IMR-90 (cell line): ENCODE results near the gene BCL2L12. TPM values are rescaled to one million over a fixed set of nuclear protein-coding genes. Genes with fewer than 3 reads are reported as not detected.

Experiments
- ATAC-seq: fragments of 200-7000 bp; cut with Tn5 transposase; 2 replicates; pipeline ENCODE4 v1.9.1; 2020; ENCODE audit warnings: low read depth, mild to moderate bottlenecking, moderate library complexity
- BruUV-seq: library from RNA; stranded (reverse); fragments of 400-500 nt; replicated peaks from 2 replicates; lab custom pipeline; 2021; lab: Mats Ljungman, UMichigan
- CTCF ChIA-PET: fragments of 300-600 bp; formaldehyde crosslinking; extraction: SDS; loops from one replicate; lab custom pipeline; 2021; ENCODE audit warnings: antibody characterized with exemption; lab: Yijun Ruan, JAX
- POLR2A ChIA-PET: fragments of 300-600 bp; sonication (Branson Sonifier 250); formaldehyde crosslinking; loops from one replicate; lab custom pipeline; 2022; ENCODE audit warnings: antibody characterized with exemption; ENCODE audit not compliant: unreplicated experiment; lab: Charles Lee
- DNase-seq: peaks from one replicate; pipeline ENCODE4 v3.0.0; 2013
- H2AFZ ChIP-seq: replicated peaks from 2 replicates; pipeline ENCODE3; 2013; ENCODE audit warnings: low read length, mild to moderate bottlenecking; ENCODE audit not compliant: poor library complexity
- H2AK5ac ChIP-seq: 2 replicates; pipeline ENCODE4 v1.6.1; 2013; ENCODE audit warnings: low read depth, low read length, inconsistent platforms
- H2AK9ac ChIP-seq: replicated peaks from 2 replicates; pipeline ENCODE3; 2013; ENCODE audit warnings: mild to moderate bottlenecking, low read depth, low read length, moderate library complexity; ENCODE audit not compliant: poor library complexity
- H2BK120ac ChIP-seq: 2 replicates; pipeline ENCODE4 v1.6.1; 2013; ENCODE audit warnings: low read depth, low read length, inconsistent platforms
- H2BK15ac ChIP-seq: 3 replicates; pipeline ENCODE4 v1.6.1; 2013; ENCODE audit warnings: low read depth, low read length, inconsistent platforms
- H2BK20ac ChIP-seq: 2 replicates; pipeline ENCODE4 v1.6.1; 2013; ENCODE audit warnings: low read depth, mild to moderate bottlenecking, inconsistent platforms, low read length, moderate library complexity
- H2BK5ac ChIP-seq: 2 replicates; pipeline ENCODE4 v1.6.1; 2013; ENCODE audit warnings: mild to moderate bottlenecking, low read depth, low read length, inconsistent platforms; ENCODE audit not compliant: poor library complexity, severe bottlenecking
- H3K14ac ChIP-seq: replicated peaks from 2 replicates; pipeline ENCODE4 v1.6.1; 2013; ENCODE audit warnings: low read depth, low read length, inconsistent platforms
- H3K18ac ChIP-seq: 2 replicates; pipeline ENCODE4 v1.6.1; 2013; ENCODE audit warnings: low read depth, low read length, control low read depth
- H3K23ac ChIP-seq: 2 replicates; pipeline ENCODE4 v1.6.1; 2013; ENCODE audit warnings: low read depth, low read length, inconsistent platforms
- H3K27ac ChIP-seq: 2 replicates; pipeline ENCODE4 v1.5.1; 2013; ENCODE audit warnings: mild to moderate bottlenecking, control low read depth, low read length; ENCODE audit not compliant: insufficient read depth
- H3K27me3 ChIP-seq: 2 replicates; pipeline ENCODE4 v1.6.1; 2013; ENCODE audit warnings: low read length; ENCODE audit not compliant: control insufficient read depth, insufficient read depth
- H3K36me3 ChIP-seq: 2 replicates; pipeline ENCODE4 v1.6.1; 2013; ENCODE audit warnings: low read length, mixed read lengths; ENCODE audit not compliant: control insufficient read depth, insufficient read depth
- H3K4ac ChIP-seq: 2 replicates; pipeline ENCODE4 v1.6.1; 2013; ENCODE audit warnings: low read depth, low read length, inconsistent platforms
- H3K4me1 ChIP-seq: 2 replicates; pipeline ENCODE4 v1.6.1; 2013; ENCODE audit warnings: low read length, mixed read lengths; ENCODE audit not compliant: control insufficient read depth, insufficient read depth
- H3K4me2 ChIP-seq: 2 replicates; pipeline ENCODE4 v1.6.1; 2013; ENCODE audit warnings: low read depth, mild to moderate bottlenecking, control low read depth, low read length, moderate library complexity
- H3K4me3 ChIP-seq: 2 replicates; pipeline ENCODE4 v1.5.1; 2013; ENCODE audit warnings: low read depth, mild to moderate bottlenecking, control low read depth, low read length, moderate library complexity; ENCODE audit not compliant: insufficient read depth
- H3K56ac ChIP-seq: 2 replicates; pipeline ENCODE4 v1.6.1; 2013; ENCODE audit warnings: low read length, inconsistent platforms; ENCODE audit not compliant: insufficient read depth; ENCODE audit errors: extremely low read depth
- H3K79me1 ChIP-seq, 2 experiments: 2 replicates each; pipeline ENCODE4 v1.6.1; 2013; ENCODE audit warnings: low read length in 2 of 2, inconsistent platforms in 1 of 2, low read depth in 1 of 2
- H3K9ac ChIP-seq: 2 replicates; pipeline ENCODE4 v1.6.1; 2013; ENCODE audit warnings: low read depth, low read length, control low read depth
- H3K9me1 ChIP-seq: 2 replicates; pipeline ENCODE4 v1.6.1; 2013; ENCODE audit warnings: low read length, inconsistent platforms; ENCODE audit not compliant: insufficient read depth
- H3K9me3 ChIP-seq: 2 replicates; pipeline ENCODE4 v1.6.1; 2013; ENCODE audit warnings: low read length; ENCODE audit not compliant: control insufficient read depth, insufficient read depth
- H4K20me1 ChIP-seq: 2 replicates; pipeline ENCODE4 v1.6.1; 2013; ENCODE audit warnings: low read length, inconsistent platforms; ENCODE audit not compliant: insufficient read depth
- H4K5ac ChIP-seq: 2 replicates; pipeline ENCODE4 v1.6.1; 2013; ENCODE audit warnings: mild to moderate bottlenecking, low read depth, low read length, control low read depth
- H4K8ac ChIP-seq, 2 experiments: 2 replicates each; pipeline ENCODE4 v1.6.1; 2013; ENCODE audit warnings: low read depth in 2 of 2, low read length in 2 of 2, control low read depth in 1 of 2, inconsistent platforms in 1 of 2
- H4K91ac ChIP-seq: 2 replicates; pipeline ENCODE4 v1.6.1; 2013; ENCODE audit warnings: low read depth, low read length, inconsistent platforms; ENCODE audit not compliant: insufficient read depth
- MAFK ChIP-seq: IDR thresholded peaks from 2 replicates; pipeline ENCODE4 v1.6.1; 2012; ENCODE audit warnings: low read depth, low read length, improper control_type of control experiment
- NFE2L2 ChIP-seq: fragments of 150-350 bp; IDR thresholded peaks from 2 replicates; pipeline ENCODE4 v1.6.1; 2016; ENCODE audit warnings: low read depth, mild to moderate bottlenecking, low read length
- RAD21 ChIP-seq: IDR thresholded peaks from 2 replicates; pipeline ENCODE4 v1.6.1; 2012; ENCODE audit warnings: low read length, improper control_type of control experiment
- WGBS, 2 experiments: methylation state at CpG; one replicate each; pipeline versions ENCODE4 v1.1.5 to v1.1.7; 2013; ENCODE audit warnings: missing lambda C conversion rate in 2 of 2; ENCODE audit not compliant: insufficient read length in 1 of 2; ENCODE audit errors: extremely low coverage in 2 of 2; 5-methylcytosine and 5-hydroxymethylcytosine counted together
- dilution Hi-C: fragments of 300-500 bp; cut with HindIII; formaldehyde crosslinking; loops from one replicate; pipeline ENCODE4 v1.14.3; 2018; ENCODE audit warnings: low sequenced_read_pairs; ENCODE audit not compliant: unreplicated experiment
- in situ Hi-C: fragments of 300-500 bp; cut with MboI; formaldehyde crosslinking; loops from 3 replicates; pipeline ENCODE4 v1.14.3; 2019; ENCODE audit warnings: low sequenced_read_pairs, inconsistent platforms, mixed read lengths
- intact Hi-C: fragments of 100-400 bp; cut with micrococcal nuclease; formaldehyde crosslinking; loops from 2 replicates; pipeline ENCODE4 v1.10.0; 2022
- polyA plus RNA-seq, 3 experiments: library from polyadenylated mRNA; depleted of rRNA; stranded (reverse); fragments of >200 nt; gene quantifications; 2 replicates each; pipeline ENCODE4 v1.2.3, GENCODE V29; 2012; ENCODE audit warnings: low replicate concordance in 1 of 3
- total RNA-seq: library from RNA; depleted of rRNA; stranded (reverse); fragments of >200 nt; gene quantifications from 2 replicates; pipeline ENCODE4 v1.2.3, GENCODE V29; 2012
- TF ChIP-seq, protein P1 (sequence below): conservative IDR thresholded peaks from 2 replicates; pipeline ENCODE4 v1.5.1; 2012; ENCODE audit warnings: mild to moderate bottlenecking, low read depth, low read length, improper control_type of control experiment
- TF ChIP-seq, protein P2 (sequence below): fragments of 150-350 bp; IDR thresholded peaks from 2 replicates; pipeline ENCODE4 v1.6.1; 2017; ENCODE audit warnings: mild to moderate bottlenecking, antibody characterized with exemption, low read length, low read depth
- TF ChIP-seq, protein P3 (sequence below): fragments of 150-350 bp; IDR thresholded peaks from 2 replicates; pipeline ENCODE4 v1.6.1; 2016; ENCODE audit warnings: low read depth, mild to moderate bottlenecking, low read length, moderate library complexity, borderline replicate concordance

Gene BCL2L12
- total and polyA plus RNA-seq, 2 of the 4 experiments (the other 2 are of a cell fraction): 3.9 to 32.6 TPM

GRCh38 chr19:49666120-49666444 is 349 bp downstream of the BCL2L12 start:
- DNase-seq (no peak), ATAC-seq (peak; percentile 16)
- Histone ChIP-seq H3K56ac (peak overlapping the region; percentile 69), H3K27me3 (no peaks in the 10 kb centered on the region), H4K20me1 (peaks cover 5% of the 10 kb centered on the region), H3K36me3 (peaks cover 20% of the 10 kb centered on the region), H2AK9ac (peak overlapping the region; percentile 85), H2AFZ (peak overlapping the region; percentile 83), H3K18ac (no peak overlapping the region), H2AK5ac (no peak overlapping the region; the same call in 1 of the 2 replicates), H3K4me1 (peaks cover 9% of the 10 kb centered on the region), H2BK5ac (peak overlapping the region; percentile 6), H3K9me1 (peaks cover 3% of the 10 kb centered on the region; the same call in 1 of the 2 replicates), H3K23ac (no peak overlapping the region), H3K27ac (peak overlapping the region; percentile 51), H3K79me1 (peaks cover 8 to 54% of the 10 kb centered on the region in 2 experiments; a peak in 3 of 4 replicates), H3K9me3 (no peaks in the 10 kb centered on the region), H3K4me3 (peak overlapping the region; percentile 45), H2BK20ac (no peak overlapping the region), H3K4me2 (peak overlapping the region; percentile 86), H3K4ac (peak overlapping the region; percentile 4), H4K5ac (no peak overlapping the region), H3K9ac (peak overlapping the region; percentile 59), H2BK15ac (no peak overlapping the region), H3K14ac (peak overlapping the region; percentile 33), H4K91ac (no peak overlapping the region), H4K8ac (peak overlapping the region in 1 of 2 experiments; percentile 21; a peak in 1 of 4 replicates), H2BK120ac (no peak overlapping the region)
- no CpG with 5 or more reads among the region's 9 CpGs for WGBS, 2 experiments
- ChIA-PET CTCF (interaction anchor here (1.0 kb wide), 1 partner anchor 15 kb away, joined by 3 read pairs; no protein-coding TSS in a partner anchor), POLR2A (no interaction called here)
- BruUV-seq: no TSS peak
- intact Hi-C loops (no loop called here), in situ Hi-C loops (loop anchor here (10.0 kb wide), 1 partner anchor 171 kb away; the partner anchor contains the start of gene RPS11), dilution Hi-C loops (no loop called here)
- TF ChIP-seq NFE2L2: no peak
- 0 out of 2 replicates have a peak, but pooled peaks have one; percentile 5 for TF ChIP-seq RAD21
- TF ChIP-seq, protein P1, sequence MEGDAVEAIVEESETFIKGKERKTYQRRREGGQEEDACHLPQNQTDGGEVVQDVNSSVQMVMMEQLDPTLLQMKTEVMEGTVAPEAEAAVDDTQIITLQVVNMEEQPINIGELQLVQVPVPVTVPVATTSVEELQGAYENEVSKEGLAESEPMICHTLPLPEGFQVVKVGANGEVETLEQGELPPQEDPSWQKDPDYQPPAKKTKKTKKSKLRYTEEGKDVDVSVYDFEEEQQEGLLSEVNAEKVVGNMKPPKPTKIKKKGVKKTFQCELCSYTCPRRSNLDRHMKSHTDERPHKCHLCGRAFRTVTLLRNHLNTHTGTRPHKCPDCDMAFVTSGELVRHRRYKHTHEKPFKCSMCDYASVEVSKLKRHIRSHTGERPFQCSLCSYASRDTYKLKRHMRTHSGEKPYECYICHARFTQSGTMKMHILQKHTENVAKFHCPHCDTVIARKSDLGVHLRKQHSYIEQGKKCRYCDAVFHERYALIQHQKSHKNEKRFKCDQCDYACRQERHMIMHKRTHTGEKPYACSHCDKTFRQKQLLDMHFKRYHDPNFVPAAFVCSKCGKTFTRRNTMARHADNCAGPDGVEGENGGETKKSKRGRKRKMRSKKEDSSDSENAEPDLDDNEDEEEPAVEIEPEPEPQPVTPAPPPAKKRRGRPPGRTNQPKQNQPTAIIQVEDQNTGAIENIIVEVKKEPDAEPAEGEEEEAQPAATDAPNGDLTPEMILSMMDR: peak; percentile 12; the same call in 1 of the 2 replicates
- TF ChIP-seq, protein P2, sequence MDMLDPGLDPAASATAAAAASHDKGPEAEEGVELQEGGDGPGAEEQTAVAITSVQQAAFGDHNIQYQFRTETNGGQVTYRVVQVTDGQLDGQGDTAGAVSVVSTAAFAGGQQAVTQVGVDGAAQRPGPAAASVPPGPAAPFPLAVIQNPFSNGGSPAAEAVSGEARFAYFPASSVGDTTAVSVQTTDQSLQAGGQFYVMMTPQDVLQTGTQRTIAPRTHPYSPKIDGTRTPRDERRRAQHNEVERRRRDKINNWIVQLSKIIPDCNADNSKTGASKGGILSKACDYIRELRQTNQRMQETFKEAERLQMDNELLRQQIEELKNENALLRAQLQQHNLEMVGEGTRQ: no peak
- no peak for TF ChIP-seq MAFK
- TF ChIP-seq, protein P3, sequence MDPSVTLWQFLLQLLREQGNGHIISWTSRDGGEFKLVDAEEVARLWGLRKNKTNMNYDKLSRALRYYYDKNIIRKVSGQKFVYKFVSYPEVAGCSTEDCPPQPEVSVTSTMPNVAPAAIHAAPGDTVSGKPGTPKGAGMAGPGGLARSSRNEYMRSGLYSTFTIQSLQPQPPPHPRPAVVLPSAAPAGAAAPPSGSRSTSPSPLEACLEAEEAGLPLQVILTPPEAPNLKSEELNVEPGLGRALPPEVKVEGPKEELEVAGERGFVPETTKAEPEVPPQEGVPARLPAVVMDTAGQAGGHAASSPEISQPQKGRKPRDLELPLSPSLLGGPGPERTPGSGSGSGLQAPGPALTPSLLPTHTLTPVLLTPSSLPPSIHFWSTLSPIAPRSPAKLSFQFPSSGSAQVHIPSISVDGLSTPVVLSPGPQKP: no peak
